Nephron progenitor cell (in vitro differentiated cells): ENCODE data around the gene ZP1.

Source experiments
- DNase-seq: peaks from one replicate; pipeline ENCODE4 v3.0.0; 2021
- H3K27ac Mint-ChIP-seq: 2 replicates; pipeline ENCODE4 v1.8.0; 2021; ENCODE audit warnings: mild to moderate bottlenecking, moderate library complexity, mixed read lengths
- H3K27me3 Mint-ChIP-seq: 2 replicates; pipeline ENCODE4 v1.8.0; 2021; ENCODE audit warnings: mild to moderate bottlenecking, low read depth, mixed read lengths; ENCODE audit not compliant: poor library complexity
- H3K36me3 Mint-ChIP-seq: 2 replicates; pipeline ENCODE4 v1.8.0; 2021; ENCODE audit warnings: low read depth, mixed read lengths
- H3K4me1 Mint-ChIP-seq: 2 replicates; pipeline ENCODE4 v1.8.0; 2021; ENCODE audit warnings: mixed read lengths
- H3K4me3 Mint-ChIP-seq: 2 replicates; pipeline ENCODE4 v1.8.0; 2021; ENCODE audit warnings: mild to moderate bottlenecking, moderate library complexity, mixed read lengths
- H3K9me3 Mint-ChIP-seq: 2 replicates; pipeline ENCODE4 v1.8.0; 2021; ENCODE audit warnings: mild to moderate bottlenecking, moderate library complexity, mixed read lengths
- TF ChIP-seq, protein P1 (sequence below): fragments of 200-600 bp; sonication (generic); IDR thresholded peaks from 2 replicates; pipeline ENCODE4 v1.5.0; 2021; ENCODE audit warnings: antibody characterized with exemption

The ZP1 gene

DNA sequence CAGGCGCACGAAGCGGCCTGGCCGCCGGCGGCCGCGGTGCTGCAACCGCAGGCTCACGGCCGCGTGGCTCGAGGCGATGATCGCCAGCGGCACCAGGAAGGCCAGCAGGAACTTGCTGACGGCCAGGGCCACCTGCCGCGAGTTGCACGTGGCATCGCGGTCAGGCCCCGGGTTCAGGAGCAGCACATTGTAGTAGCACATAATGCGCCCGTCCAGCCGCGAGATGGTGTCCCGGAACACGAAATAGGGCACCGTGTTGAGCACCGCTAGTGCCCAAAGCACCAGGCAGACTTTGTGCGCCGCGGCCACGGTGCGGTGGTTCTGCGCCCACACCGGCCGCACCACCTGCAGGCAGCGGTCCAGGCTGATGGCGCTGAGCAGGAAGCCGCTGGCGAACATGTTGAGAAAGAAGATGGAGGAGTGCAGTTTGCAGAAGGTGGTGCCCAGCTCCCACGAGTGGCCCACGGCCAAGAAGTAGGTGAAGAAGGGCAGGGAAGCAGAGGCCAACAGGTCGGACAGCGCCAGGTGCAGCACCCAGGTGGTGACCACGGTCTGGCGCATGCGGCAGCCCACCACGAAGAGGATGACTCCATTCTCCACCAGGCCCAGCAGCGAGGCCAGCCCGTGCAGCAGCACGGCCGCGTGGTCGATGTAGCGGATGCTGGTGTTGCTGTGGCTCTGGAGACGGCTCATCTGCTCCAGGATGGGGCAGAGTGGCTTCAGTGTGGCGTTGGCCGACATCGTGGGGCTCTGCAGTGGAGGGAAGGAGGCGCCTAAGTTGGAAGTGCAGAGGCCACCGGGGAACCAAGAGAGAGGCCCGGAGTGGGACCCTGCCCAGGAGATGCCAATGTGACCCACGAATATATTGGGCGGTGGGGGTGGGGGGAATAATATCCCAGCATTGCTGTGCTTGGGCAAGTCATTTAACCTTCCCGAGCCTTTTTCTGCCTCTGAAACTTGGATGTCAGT is 14.1 kb upstream of the ZP1 start:
- peaks cover 39% of the 10 kb centered on the region for H3K4me1 Mint-ChIP-seq
- DNase-seq: no peak
- H3K9me3 Mint-ChIP-seq: no peaks in the 10 kb centered on the region
- TF ChIP-seq, protein P1, sequence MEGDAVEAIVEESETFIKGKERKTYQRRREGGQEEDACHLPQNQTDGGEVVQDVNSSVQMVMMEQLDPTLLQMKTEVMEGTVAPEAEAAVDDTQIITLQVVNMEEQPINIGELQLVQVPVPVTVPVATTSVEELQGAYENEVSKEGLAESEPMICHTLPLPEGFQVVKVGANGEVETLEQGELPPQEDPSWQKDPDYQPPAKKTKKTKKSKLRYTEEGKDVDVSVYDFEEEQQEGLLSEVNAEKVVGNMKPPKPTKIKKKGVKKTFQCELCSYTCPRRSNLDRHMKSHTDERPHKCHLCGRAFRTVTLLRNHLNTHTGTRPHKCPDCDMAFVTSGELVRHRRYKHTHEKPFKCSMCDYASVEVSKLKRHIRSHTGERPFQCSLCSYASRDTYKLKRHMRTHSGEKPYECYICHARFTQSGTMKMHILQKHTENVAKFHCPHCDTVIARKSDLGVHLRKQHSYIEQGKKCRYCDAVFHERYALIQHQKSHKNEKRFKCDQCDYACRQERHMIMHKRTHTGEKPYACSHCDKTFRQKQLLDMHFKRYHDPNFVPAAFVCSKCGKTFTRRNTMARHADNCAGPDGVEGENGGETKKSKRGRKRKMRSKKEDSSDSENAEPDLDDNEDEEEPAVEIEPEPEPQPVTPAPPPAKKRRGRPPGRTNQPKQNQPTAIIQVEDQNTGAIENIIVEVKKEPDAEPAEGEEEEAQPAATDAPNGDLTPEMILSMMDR: no peak
- H3K27me3 Mint-ChIP-seq: peaks cover 3% of the 10 kb centered on the region
- no peak overlapping the region for H3K27ac Mint-ChIP-seq
- H3K36me3 Mint-ChIP-seq: peaks cover 13% of the 10 kb centered on the region
- no peak overlapping the region for H3K4me3 Mint-ChIP-seq

DNA sequence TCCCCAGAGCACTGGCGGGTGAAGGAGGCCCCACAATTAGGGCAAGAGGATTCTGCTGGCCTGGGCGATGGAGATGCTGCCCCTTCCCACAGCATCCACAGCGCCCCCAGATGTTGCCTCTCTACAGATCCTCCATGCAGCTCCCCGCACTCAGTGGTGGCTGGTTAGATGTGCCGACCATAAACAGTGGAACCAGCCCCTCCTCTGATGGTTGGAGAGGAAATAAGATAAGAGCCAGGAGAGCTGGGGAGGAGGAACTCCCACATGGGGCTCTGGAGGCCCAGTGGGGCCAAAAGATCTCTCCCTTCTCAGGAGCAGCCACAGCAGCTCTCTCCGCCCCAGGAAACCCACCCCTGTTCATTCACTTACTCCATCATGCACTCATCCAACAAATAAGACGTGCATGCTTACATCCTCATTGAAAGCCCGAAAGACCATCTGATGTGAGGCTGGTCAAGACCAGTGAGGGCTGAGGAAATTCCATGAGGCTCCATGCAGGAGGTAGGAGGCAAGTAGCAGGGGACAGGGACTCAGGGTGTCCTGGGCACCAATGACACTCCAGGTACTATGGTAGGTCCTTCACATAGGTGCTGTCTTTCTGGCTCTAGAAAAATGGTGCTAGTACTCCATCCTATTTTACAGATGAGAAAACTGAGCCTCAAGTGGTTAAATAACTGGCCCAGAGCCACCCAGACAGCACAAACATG is 13.0 kb upstream of the ZP1 start:
- Mint-ChIP-seq H3K27ac (no peak overlapping the region), H3K36me3 (peaks cover 13% of the 10 kb centered on the region), H3K9me3 (no peaks in the 10 kb centered on the region), H3K27me3 (peaks cover 3% of the 10 kb centered on the region), H3K4me3 (no peak overlapping the region), H3K4me1 (peaks cover 37% of the 10 kb centered on the region)
- TF ChIP-seq, protein P1: no peak
- DNase-seq: no peak

DNA sequence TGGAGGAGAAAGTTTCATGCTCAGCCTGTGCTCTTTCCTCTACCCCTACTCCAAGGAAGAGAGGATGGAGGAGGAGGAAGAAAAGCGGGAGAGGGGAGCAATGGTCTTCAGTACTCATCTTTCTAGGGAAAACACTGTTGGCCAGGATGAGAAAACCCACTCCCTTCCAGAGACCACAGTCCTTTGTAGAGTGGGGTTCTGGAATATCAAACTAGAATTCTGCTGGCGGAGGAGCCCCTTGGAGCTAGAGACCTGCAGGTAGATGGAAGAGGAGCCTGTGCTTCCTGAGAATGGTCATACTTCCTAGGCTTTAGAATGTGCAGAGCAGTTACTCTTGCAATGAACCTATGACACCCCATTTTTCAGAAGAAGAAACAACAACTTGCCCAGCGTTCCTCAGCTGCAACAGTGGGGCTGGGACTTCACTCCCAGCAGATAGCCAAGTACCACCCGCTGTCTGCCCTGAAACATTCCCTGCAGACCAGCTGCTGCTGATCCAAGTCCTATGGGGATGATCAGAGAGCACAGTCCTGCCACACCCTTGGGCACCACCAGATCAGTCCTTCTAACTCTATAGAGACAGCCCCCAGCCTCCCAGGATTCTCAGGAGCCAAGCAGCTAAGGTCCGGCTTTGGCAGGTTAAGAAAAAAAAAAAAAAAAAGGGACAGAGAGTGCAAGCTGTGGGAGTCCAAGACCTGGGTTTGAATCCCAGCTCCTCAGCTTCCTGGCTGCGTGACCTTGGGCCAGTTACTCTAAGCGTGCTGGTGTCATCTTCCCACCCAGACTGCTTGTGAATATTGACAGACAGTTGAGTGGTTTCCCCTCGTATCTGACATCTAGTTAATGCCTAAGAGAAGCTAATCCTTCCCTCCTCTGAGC is 12.3 kb upstream of the ZP1 start:
- peaks cover 13% of the 10 kb centered on the region for H3K36me3 Mint-ChIP-seq
- no peak for DNase-seq
- no peaks in the 10 kb centered on the region for H3K9me3 Mint-ChIP-seq
- H3K4me3 Mint-ChIP-seq: no peak overlapping the region
- H3K27ac Mint-ChIP-seq: peak overlapping the region; percentile 67
- H3K4me1 Mint-ChIP-seq: peaks cover 39% of the 10 kb centered on the region
- TF ChIP-seq, protein P1: no peak
- peaks cover 3% of the 10 kb centered on the region for H3K27me3 Mint-ChIP-seq

DNA sequence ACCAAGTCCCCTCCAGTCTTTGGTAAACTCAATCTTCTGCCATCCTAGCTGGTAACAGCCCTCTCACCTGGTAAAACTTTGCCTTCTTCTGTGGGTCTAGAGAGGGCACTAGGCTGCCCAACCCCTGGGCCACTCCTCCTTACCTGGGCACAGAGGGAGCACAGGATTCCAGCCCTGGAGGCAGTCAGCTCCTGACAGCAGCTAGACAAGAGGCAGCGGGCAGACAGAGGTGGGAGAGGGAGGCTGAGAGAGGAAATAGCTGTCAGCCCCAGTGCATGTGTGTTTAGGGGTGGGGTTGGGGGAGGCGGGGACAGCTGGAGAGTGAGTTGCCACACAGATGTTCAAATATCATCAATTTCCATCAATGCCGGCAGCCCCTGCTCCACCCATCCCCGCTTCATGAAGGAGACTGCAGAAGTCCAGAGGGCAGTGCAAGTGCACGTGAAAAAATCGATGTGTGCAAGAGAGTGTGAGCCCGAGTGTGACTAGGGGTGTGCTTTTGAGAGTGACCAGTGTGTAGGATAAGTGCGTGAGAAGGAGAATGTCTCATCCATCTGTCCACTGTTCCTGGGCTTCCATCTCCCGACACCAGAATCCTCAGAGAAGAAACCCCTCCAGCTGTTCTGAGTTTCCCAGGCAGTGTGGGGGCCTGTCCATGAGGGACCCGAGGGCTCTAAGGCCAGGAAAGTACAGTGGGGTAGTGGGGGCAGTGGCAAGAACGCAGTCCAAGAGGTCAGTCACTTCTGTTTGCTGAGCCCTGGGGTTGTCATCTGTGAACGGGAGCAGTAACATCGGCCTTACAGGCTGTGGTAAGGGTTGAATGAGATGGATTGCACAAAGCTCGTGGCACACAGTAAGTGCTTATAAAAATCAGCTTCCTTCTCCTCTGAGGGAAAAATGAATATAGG is 11.4 kb upstream of the ZP1 start, which contains the start of gene PTGDR2:
Gene PTGDR2, minus strand, starts transcription at position 225 of the 908 bp plus-strand sequence. CDS start 2,228 bp downstream, outside the sequence.
- Mint-ChIP-seq H3K27ac (peak within 1 kb of the TSS; percentile 70), H3K36me3 (peaks cover 7% of the 10 kb centered on the region), H3K4me3 (no peak within 1 kb of the TSS), H3K27me3 (peaks cover 3% of the 10 kb centered on the region), H3K4me1 (peaks cover 39% of the 10 kb centered on the region), H3K9me3 (no peaks in the 10 kb centered on the region)
- no peak for DNase-seq
- TF ChIP-seq, protein P1: no peak
